G401.6 (cell line): Measurements from ENCODE around the gene ADH4.

Experiments
- FAIRE-seq: peaks from 2 replicates; lab custom pipeline; 2012; peaks lifted over from hg19 to GRCh38; lab: Jason Lieb, UNC

ADH4 gene

DNA sequence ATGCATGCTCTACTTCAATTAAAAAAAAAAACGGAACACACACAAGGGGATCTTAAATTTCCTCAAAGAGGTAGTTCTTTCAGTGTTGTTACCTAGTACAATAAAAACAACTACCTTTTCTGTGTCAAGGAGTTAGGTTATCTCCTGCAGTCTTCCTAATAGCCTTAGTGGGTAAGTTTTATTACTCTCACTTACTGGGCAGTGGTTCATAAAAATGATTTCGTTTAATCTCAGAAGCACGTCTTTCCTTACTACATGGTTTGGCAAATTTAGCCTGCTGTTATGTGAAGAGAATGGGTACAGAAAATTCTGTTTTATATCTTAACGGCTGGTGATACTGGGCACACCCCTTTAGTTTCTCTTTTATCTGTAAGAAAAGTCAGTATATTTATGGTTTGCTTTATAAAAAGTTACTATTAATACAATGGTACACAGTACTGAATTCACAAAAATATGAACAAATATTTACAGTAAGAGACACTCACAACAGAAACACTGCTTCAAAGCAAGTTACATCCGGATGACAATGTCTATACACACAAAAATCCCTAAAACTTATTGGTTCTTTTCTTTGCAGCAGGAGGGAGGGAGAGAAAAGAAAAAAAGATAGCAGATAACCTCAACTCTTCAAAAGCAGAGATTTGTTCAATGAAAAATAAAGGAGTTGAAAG, 64.3 kb downstream of the ADH4 start:
- no peak for FAIRE-seq

DNA sequence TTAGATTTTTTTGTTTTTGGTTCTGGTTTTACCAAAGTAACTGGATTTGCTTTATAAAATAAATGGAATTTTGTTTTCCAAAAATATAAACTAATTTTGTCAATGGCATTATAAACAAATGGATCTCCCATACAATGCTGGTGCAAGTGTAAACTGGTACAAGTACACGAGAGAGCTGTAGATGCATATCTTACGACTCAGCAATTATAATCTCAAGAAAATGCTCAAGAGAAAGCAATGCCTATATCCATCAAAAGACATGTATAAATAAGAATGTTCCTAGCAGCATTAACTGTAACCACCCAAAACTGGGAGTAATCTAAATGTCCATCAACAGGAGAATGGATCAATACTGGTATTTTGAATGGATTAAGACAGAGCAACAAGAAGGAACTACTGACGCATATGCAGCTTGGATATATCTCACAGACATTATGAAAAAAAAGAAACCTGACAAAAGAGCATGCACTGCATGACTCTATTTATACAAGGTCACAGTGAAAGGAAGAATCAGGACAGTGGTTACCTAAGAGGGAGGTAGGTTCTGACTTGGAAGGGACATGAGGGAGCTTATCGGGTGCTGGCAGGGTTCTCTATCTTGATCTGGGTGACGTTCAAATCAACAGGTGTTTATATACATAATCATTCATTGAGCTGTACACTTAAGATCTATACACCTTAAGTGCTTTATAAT, 65.0 kb downstream of the ADH4 start:
- FAIRE-seq = no peak

DNA sequence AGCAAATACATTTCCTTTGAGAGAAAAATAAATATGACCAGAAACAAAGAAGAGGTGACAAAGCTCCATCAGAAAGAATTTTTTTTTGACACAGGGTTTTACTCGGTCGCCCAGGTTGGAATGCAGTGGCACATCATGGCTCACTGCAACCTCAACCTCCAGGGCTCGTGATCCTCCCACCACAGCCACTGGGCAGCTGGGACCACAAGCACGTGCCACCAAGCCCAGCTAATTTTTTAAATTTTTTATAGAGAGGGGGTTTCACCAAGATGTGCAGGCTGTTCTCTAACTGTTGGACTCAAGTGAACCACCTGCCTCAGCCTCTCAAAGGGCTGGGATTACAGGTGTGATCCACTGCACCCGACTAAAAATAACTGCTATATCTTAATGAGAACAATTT, 65.8 kb downstream of the ADH4 start:
- FAIRE-seq = no peak

DNA sequence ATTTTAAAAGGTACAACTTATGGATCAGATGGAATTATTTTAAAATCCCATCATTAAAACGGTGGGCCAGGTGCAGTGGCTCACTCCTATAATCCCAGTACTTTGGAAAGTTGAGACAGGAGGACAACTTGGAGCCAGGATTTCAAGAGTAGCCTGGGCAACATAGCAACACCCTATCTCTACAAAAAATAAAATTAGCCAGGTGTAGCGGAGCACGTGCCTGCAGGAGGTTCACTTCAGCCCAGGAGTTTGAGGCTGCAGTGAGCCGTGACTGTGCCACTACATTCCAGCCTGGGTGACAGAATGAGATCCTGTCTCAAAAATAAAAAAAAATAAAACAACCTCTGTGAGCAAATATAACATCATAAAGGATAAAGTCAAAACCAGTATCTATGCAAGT, 66.9 kb downstream of the ADH4 start:
- FAIRE-seq = no peak

DNA sequence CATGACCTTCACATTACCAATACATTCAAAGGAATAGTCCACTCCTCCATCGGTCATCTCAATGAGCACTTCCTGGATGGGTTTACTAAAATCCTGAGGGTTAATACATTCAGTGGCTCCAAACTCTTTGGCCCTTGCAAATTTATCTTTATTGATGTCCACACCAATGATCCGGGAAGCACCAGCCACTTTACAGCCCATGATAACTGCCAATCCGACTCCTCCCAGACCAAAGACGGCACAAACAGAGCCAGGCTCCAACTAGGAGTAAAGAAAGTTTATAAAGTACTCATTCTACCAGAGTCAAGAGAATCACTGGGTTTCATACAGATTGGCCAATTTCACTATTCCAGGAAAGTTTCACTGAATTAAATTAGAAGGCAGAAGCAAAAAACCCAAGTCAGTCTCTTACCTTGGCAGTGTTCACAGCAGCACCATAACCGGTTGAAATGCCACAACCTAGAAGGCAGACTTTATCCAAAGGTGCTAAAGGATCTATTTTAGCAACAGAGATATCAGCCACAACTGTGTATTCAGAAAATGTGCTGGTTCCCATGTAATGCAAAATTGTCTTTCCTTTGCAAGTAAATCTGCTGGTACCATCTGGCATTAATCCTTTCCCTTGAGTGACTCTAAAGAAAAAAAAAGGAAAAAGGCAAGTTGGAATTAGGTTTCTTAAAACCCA, 67.7 kb downstream of the ADH4 start:
- FAIRE-seq = no peak

DNA sequence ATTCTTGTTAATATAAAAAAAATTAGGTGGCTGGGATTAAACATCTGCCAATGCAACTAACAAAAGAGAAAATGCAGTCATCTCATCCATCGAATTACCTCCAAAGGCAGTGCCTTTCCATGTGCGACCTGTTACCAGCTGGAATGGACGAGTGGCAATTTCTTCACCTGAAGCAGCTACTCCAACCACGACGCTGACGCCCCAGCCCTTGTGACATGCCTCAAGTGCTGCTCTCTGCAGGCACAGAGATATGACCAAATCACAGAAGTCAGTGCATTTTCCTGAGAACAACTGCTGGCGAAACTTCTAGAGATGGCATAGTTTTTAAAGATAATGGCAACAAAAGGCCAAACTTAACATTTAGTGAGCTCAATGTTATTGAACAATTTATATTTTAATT, 69.3 kb downstream of the ADH4 start:
- FAIRE-seq = no peak
